Frontal cortex (tissue), 4 donors: ENCODE measurements around the gene VPS37C. TPM values are rescaled to one million over a fixed set of nuclear protein-coding genes. Genes with fewer than 3 reads are reported as not detected.
"Not testable (repeated sequence)": the region's sequence is repeated elsewhere in the genome, so short reads cannot be mapped to it uniquely, and the experiment has no call there.

Experiments used
- DNase-seq, 2 donors: peaks; one replicate each; pipeline ENCODE4 v3.0.0; 2012; ENCODE audit warnings: low spot score in 2 of 2
- FAIRE-seq: peaks from 2 replicates; lab custom pipeline; 2012; peaks lifted over from hg19 to GRCh38; lab: Jason Lieb, UNC
- total RNA-seq: library from RNA; depleted of rRNA; stranded (reverse); fragments of >200 nt; gene quantifications from one replicate; pipeline ENCODE4 v1.2.3, GENCODE V29; 2014
- donor health status: control.
- donor health status: control.
- donor health status: control.

The VPS37C gene
- total RNA-seq, 1 donor from 2014 or later, result 4.5 TPM

DNA sequence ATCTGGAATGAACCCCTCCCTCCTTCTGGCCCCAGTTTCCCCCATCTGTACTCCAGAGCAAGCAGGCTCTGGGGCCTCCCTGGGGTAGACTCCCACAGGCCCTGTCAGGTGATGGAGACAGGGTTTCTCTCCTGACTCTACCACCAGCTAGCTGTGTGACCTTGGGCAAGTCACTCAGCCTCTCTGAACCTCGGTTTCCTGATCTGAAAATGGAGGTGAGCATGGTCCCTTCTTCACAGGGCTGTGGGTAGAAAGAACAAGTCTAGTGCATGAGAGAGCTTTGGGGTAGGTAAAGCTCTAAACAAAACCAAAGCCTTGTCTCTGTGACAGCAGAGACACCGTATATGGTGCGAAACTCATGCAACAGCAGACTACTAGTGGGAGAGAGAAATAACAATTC is 53.3 kb downstream of the VPS37C start:
- FAIRE-seq (no peak), DNase-seq (no peak)

- DNase-seq, result no peak
- no peak for FAIRE-seq
Measured at GRCh38 chr11:61106894-61107470, 54.2 kb downstream of the VPS37C start.

DNA sequence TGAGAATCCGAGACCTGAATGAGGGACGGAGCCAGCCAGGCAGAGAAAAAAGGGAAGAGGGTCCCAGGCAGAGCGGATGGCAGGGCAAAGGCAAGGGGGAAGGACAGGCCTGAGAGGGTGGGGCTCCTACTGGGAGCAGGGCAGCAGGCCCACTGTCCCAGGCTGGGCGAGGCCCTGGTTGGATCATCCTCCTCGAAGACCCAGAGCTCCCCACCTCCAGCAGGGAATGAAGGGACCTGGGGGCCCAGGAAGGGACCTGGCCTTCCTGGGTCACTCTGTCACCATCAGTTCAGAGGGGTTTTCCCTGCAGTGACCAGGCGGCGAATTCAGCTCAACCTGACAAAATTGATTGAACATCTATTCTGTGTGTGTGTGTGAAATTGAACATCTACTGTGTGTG is 54.9 kb downstream of the VPS37C start:
- FAIRE-seq, result no peak

GRCh38 chr11:61104963-61105362 is 56.3 kb downstream of the VPS37C start:
- DNase-seq, result no peak
- FAIRE-seq, result no peak

More for the DNA sequence above, 54.9 kb downstream of the VPS37C start:
- no peak for DNase-seq

GRCh38 chr11:61103851-61104423 is 57.3 kb downstream of the VPS37C start:
- DNase-seq (no peak), FAIRE-seq (no peak)

DNA sequence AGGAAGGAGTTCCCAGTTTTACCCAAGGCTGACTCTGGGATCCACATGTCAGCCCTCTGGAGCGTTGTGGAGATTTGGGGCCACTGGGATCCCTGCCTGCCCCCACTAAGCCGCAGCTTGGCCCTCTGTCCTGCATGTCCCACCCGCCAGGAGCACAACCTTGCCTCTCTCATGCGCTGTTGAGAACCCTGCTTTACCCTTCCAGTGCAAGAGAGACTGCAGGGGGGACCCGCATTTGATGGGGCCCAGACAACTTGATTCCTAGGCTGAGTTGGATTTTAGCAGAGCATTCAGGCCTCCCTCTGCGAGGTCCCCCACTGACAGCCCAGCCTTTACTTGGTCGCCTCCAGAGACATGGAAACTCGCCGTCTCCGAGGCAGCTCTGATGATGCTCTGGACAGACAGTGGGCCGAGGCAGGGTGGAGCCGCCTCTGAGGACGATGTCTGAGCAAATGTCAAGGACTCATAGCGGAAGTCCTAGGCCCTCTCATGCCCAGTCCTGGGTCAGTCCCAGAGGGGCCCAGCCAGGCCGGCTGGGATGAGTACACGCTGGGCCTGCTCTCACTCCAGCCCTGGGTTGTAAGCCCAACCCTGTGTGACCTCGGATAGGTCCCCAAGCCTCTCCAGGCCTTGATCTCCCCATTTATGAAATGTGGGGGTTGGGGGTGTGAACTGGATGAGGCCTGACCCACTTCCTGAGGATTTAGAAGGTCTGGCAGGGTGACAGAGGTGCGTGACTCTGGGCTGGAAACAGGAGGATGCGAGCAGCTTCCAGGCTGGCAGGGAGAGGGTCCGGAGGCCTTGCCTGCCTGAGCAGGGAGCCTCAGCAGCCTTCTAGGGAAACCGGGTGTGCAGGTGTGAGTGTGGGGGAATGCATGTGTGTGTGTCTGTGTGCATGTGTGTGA is 58.3 kb downstream of the VPS37C start:
- DNase-seq (no peak), FAIRE-seq (no peak)

DNA sequence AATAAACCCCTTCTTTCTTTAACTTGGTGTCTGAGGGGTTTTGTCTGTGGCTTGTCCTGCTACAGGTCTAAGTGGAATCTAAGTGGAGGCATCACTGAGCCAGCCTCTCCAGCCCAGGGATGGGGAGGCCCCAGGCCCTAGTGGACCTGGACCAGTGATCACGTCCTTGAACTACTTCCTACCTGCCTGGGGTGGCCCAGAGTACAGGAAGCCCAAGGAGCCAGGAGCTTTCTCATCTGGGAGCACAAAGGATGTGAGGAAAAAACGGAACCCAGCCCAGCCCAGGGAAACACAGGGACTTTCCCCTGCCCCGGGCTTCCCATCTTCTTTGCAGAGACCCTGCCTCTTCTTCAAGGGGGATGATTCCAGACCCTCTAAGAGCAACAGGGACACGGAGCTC is 62.4 kb downstream of the VPS37C start:
- FAIRE-seq, result no peak
- DNase-seq, result no peak

GRCh38 chr11:61098261-61098660 is 63.0 kb downstream of the VPS37C start:
- FAIRE-seq, result not testable (repeated sequence)

DNA sequence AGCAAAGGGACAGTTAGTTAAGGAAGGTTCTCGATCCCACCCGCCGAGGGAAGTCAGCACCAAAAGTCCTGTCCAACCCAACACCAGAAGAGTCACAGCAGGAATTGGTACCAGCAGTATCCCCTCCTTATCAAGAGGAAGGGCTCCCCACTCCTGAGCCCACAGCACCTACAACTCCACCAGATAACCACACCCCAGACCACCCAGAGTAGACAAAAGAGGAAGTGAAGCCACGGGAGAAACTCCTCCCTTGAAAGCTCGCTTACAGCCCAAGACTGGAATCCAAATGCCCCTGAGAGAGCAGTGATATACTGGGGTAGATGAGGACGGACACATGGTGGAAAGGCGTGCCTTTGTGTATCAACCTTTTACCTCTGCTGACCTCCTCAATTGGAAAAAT is 66.2 kb downstream of the VPS37C start:
- FAIRE-seq (no peak), DNase-seq (no peak)

More at GRCh38 chr11:61098261-61098660, 63.0 kb downstream of the VPS37C start:
- not testable (repeated sequence) for DNase-seq

GRCh38 chr11:61094167-61094566 is 67.1 kb downstream of the VPS37C start:
- not testable (repeated sequence) for FAIRE-seq, DNase-seq

GRCh38 chr11:61092908-61093763 is 68.1 kb downstream of the VPS37C start:
- FAIRE-seq (no peak), DNase-seq (no peak)

DNA sequence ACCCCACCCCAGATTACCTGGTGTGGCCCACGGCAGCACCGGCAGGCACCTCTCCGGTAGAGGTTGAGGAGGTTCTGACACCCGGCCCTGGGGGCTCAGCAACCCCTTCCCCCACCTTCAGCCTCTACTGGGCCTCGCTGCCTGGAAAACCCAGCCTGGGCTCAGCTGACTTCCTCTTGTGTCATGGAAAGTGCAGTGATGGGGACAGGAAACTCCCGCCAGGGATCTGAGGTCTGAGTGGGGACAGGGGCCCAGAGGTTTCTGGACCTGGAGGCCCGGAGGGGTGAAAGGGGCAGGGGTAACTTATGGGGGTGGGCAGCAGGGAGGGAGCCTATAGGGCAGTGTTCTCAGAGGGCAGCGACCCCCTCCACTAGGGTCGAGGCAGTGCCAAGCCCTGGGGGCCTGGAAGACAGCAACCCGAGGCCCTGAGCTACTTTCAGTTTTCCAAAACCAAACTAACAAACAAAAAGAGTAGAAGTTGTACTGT is 68.9 kb downstream of the VPS37C start:
- DNase-seq (no peak), FAIRE-seq (no peak)

DNA sequence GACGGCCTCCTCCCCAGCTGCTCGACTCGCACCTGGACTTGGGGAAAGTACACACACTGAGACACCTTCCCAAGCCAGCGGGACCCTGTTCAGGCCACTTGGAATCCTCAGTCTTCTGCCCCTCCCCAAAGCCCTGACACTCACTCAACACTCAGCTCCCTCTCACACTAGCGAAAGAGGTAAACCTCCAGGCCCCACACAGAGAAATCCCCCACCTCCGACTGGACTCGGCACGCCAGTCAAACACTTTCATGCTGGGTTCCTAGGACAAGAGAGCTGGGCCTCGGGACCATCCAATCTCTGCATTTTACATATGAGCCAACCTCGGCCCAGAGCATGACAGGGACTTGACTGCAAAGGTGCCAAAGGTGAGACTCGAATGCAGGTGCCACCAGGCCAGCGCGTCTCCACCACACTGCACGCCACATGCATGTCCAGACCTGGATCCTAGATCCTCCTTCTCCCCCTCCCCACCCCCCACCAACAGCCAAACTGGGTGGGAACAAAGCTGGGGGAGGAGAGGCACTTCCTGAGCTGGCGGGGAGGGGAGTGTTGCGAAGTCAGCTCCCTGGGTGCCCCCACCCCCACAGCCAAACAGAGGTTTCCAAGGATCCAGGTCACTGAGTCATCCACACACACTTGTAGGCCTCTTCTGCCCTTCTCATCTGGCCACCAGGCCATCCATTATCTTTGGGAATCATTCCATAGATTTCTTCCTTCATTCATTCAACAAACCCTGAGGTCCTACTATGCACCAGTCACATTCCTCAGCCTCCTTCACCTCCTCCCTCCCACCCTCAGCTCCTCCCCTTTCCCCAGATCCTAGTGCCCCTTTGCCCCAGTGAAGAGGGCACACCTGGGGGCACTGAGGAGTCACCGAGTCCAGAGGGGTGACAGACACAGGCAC is 69.6 kb downstream of the VPS37C start:
- DNase-seq (no peak), FAIRE-seq (no peak)

DNA sequence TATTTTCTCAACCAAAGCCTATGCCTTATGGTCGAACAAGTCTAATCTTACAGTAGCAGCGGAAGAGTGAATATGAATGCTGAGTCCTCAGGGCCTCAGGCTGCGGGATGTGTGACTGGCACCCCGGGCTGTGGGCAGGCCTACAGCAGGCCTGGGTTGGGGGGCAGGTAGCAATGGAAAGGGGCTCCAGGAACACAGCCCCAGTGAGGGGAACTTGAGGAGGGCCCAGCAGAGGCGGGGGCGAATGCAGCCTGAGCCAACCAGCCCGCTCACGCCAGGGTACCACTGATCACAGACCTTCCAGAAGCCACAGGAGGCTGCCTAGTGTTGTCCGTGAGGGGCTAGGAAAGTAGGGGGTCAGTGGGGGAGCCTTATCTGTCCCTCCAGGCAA is 70.2 kb downstream of the VPS37C start:
- DNase-seq, result no peak
- FAIRE-seq, result no peak

- no peak for FAIRE-seq
- no peak for DNase-seq
Measured at GRCh38 chr11:61090521-61090920, 70.7 kb downstream of the VPS37C start.

GRCh38 chr11:61089806-61090491 is 71.3 kb downstream of the VPS37C start:
- DNase-seq, result no peak
- FAIRE-seq, result no peak

- no peak for DNase-seq
- FAIRE-seq, result no peak
Measured at GRCh38 chr11:61087426-61088119, 73.7 kb downstream of the VPS37C start.
